MM.1S (cell line): ENCODE data around the gene SIRT7.

Experiments
- CTCF ChIP-seq: fragments of 300-600 bp; sonication (generic); IDR thresholded peaks from 2 replicates; pipeline ENCODE4 v1.5.1; 2016; ENCODE audit warnings: antibody characterized with exemption, low read length, mixed read lengths
- EZH2phosphoT487 ChIP-seq: fragments of 300-600 bp; sonication (generic); IDR thresholded peaks from 2 replicates; pipeline ENCODE4 v1.6.1; 2018; ENCODE audit warnings: antibody characterized with exemption, low read length

- TF ChIP-seq CTCF (no peak), EZH2phosphoT487 (no peak)
Observed at GRCh38 chr17:81905424-81905875, 12.5 kb downstream of the SIRT7 start.
